GM19468 (cell line): ENCODE data around the gene TIGD1.

Experiments used
- ATAC-seq: cut with Tn5 transposase; IDR thresholded peaks from one replicate; pipeline ENCODE4 v1.9.1; 2021; ENCODE audit warnings: mild to moderate bottlenecking, moderate library complexity, moderate number of reproducible peaks; ENCODE audit not compliant: unreplicated experiment; ENCODE audit errors: extremely low read depth

Gene TIGD1

GRCh38 chr2:232550354-232551249 lies at the start of gene TIGD1, which contains the start of gene EIF4E2:
Gene TIGD1 (minus strand): TSS chr2:232550557. CDS start chr2:232549882, 675 bp downstream.
Gene EIF4E2 (plus strand): TSS chr2:232550689. CDS start chr2:232550725, 36 bp downstream.
- peak; percentile 81 for ATAC-seq

- no peak for ATAC-seq
Observed at GRCh38 chr2:232598293-232598692, 47.9 kb upstream of the TIGD1 start.

GRCh38 chr2:232597362-232598079 lies 47.2 kb upstream of the TIGD1 start:
- ATAC-seq = no peak

- ATAC-seq = no peak
Observed at GRCh38 chr2:232593982-232594381, 43.6 kb upstream of the TIGD1 start.

GRCh38 chr2:232592772-232593395 lies 42.5 kb upstream of the TIGD1 start:
- no peak for ATAC-seq

- ATAC-seq = no peak
Observed at GRCh38 chr2:232588680-232589585, 38.6 kb upstream of the TIGD1 start.

- ATAC-seq = no peak
Observed at GRCh38 chr2:232588031-232588430, 37.7 kb upstream of the TIGD1 start.

- no peak for ATAC-seq
Observed at GRCh38 chr2:232587512-232587911, 37.2 kb upstream of the TIGD1 start.

GRCh38 chr2:232586943-232587505 lies 36.7 kb upstream of the TIGD1 start:
- ATAC-seq = no peak

GRCh38 chr2:232584238-232584637 lies 33.9 kb upstream of the TIGD1 start:
- ATAC-seq = no peak

GRCh38 chr2:232581725-232582124 lies 31.4 kb upstream of the TIGD1 start:
- peak; percentile 38 for ATAC-seq

GRCh38 chr2:232580648-232580981 lies 30.3 kb upstream of the TIGD1 start:
- no peak for ATAC-seq

GRCh38 chr2:232578626-232579025 lies 28.3 kb upstream of the TIGD1 start:
- no peak for ATAC-seq

GRCh38 chr2:232577841-232578240 lies 27.5 kb upstream of the TIGD1 start:
- ATAC-seq = no peak

- no peak for ATAC-seq
Observed at GRCh38 chr2:232576995-232577394, 26.6 kb upstream of the TIGD1 start.

GRCh38 chr2:232575404-232575746 lies 25.0 kb upstream of the TIGD1 start:
- no peak for ATAC-seq

GRCh38 chr2:232574674-232575403 lies 24.5 kb upstream of the TIGD1 start:
- ATAC-seq = no peak

- no peak for ATAC-seq
Observed at GRCh38 chr2:232573771-232574435, 23.5 kb upstream of the TIGD1 start.
